K562 (cell line): Measurements from ENCODE around the gene BTRC. TPM values are rescaled to one million over a fixed set of nuclear protein-coding genes. Genes with fewer than 3 reads are reported as not detected.

ENCODE experiments used
- ATAC-seq: fragments of 200-7000 bp; cut with Tn5 transposase; 3 replicates; pipeline ENCODE4 v1.9.1; 2020; ENCODE audit warnings: moderate library complexity
- BruUV-seq: library from RNA; stranded (reverse); fragments of 400-500 nt; replicated peaks from 2 replicates; lab custom pipeline; 2021; lab: Mats Ljungman, UMichigan
- CTCF ChIA-PET: fragments of 300-600 bp; formaldehyde crosslinking; extraction: SDS; loops from one replicate; lab custom pipeline; 2021; ENCODE audit warnings: low intra/inter-chr PET ratio; lab: Yijun Ruan, JAX
- POLR2A ChIA-PET: fragments of 300-600, 350-650 bp; sonication (Branson Sonifier 250); formaldehyde crosslinking; extraction: SDS; loops from one replicate; lab custom pipeline; 2021; ENCODE audit warnings: antibody characterized with exemption, inconsistent platforms; lab: Yijun Ruan, JAX
- DNase-seq, 4 experiments: peaks; one replicate each; pipeline versions ENCODE4 v3.0.0 to v3.0.0-alpha.2; 2011 to 2018; ENCODE audit warnings: low spot score in 3 of 4, mixed read lengths in 3 of 4; ENCODE audit errors: extremely low read depth in 1 of 4
- FAIRE-seq: peaks from 2 replicates; lab custom pipeline; 2011; peaks lifted over from hg19 to GRCh38; lab: Jason Lieb, UNC
- H2AFZ ChIP-seq: 2 replicates; pipeline ENCODE4 v1.6.0; 2011; ENCODE audit warnings: low read depth, low read length, control low read depth, inconsistent platforms
- H3K27ac ChIP-seq: fragments of 200-600 bp; 3 replicates; pipeline ENCODE4 v1.8.0; 2011; ENCODE audit warnings: low read depth, mild to moderate bottlenecking, control low read depth, inconsistent platforms, low read length, moderate library complexity, mixed read lengths; ENCODE audit errors: extremely low read depth
- H3K27me3 ChIP-seq, 2 experiments: fragments of 300-600 bp in 1 of 2; 2 replicates in 1 of 2; 3 replicates in 1 of 2; pipeline versions ENCODE4 v1.6.0 to v1.8.0; 2011; ENCODE audit warnings: inconsistent platforms in 2 of 2, low read length in 2 of 2, mild to moderate bottlenecking in 1 of 2, mixed read lengths in 1 of 2, moderate library complexity in 1 of 2; ENCODE audit not compliant: control insufficient read depth in 2 of 2, insufficient read depth in 2 of 2
- H3K36me3 ChIP-seq: fragments of 300-600 bp; 3 replicates; pipeline ENCODE4 v1.8.0; 2011; ENCODE audit warnings: mild to moderate bottlenecking, low read length, inconsistent platforms; ENCODE audit not compliant: control insufficient read depth, insufficient read depth
- H3K4me1 ChIP-seq, 2 experiments: fragments of 200-600 bp in 1 of 2; replicated peaks in 1 of 2; 2 replicates in 1 of 2; 3 replicates in 1 of 2; pipeline versions ENCODE4 v1.5.1 to v1.8.0; 2011; ENCODE audit warnings: inconsistent platforms in 2 of 2, low read length in 2 of 2, mild to moderate bottlenecking in 1 of 2, mixed read lengths in 1 of 2, moderate library complexity in 1 of 2; ENCODE audit not compliant: control insufficient read depth in 2 of 2, insufficient read depth in 2 of 2
- H3K4me2 ChIP-seq: 2 replicates; pipeline ENCODE4 v1.6.1; 2011; ENCODE audit warnings: low read length, control low read depth, inconsistent platforms, mixed read lengths; ENCODE audit not compliant: insufficient read depth
- H3K4me3 ChIP-seq: fragments of 200-600 bp; sonication (generic), shearing (Covaris generic); 2 replicates; pipeline ENCODE4 v1.5.1; 2016; ENCODE audit warnings: control low read depth, inconsistent platforms
- H3K79me2 ChIP-seq: fragments of 200-600 bp; 3 replicates; pipeline ENCODE4 v1.8.0; 2011; ENCODE audit warnings: low read length, inconsistent platforms; ENCODE audit not compliant: control insufficient read depth, insufficient read depth
- H3K9ac ChIP-seq, 2 experiments: 2 replicates each; pipeline versions ENCODE4 v1.6.0 to v1.6.1; 2011; ENCODE audit warnings: low read depth in 2 of 2, low read length in 2 of 2, control low read depth in 1 of 2, inconsistent platforms in 1 of 2, mild to moderate bottlenecking in 1 of 2, mixed read lengths in 1 of 2; ENCODE audit not compliant: insufficient read depth in 1 of 2
- H3K9me1 ChIP-seq: one replicate; pipeline ENCODE4 v1.6.0; 2011; ENCODE audit warnings: inconsistent platforms, mild to moderate bottlenecking, low read length, moderate library complexity; ENCODE audit not compliant: control insufficient read depth, insufficient read depth
- H3K9me3 ChIP-seq: replicated peaks from 2 replicates; pipeline ENCODE4 v1.5.1; 2011; ENCODE audit warnings: low read depth, low read length, inconsistent platforms; ENCODE audit not compliant: control insufficient read depth, insufficient read depth
- H4K20me1 ChIP-seq: replicated peaks from 2 replicates; pipeline ENCODE4 v1.6.1; 2011; ENCODE audit warnings: low read length, inconsistent platforms, mixed read lengths; ENCODE audit not compliant: control insufficient read depth, insufficient read depth
- CSDE1 ChIP-seq, 2 experiments: fragments of 450-650 bp; IDR thresholded peaks; 2 replicates each; pipeline ENCODE4 v1.6.1; 2016; ENCODE audit warnings: mild to moderate bottlenecking in 1 of 2
- E2F8 ChIP-seq: fragments of 450-650 bp; IDR thresholded peaks from 2 replicates; pipeline ENCODE4 v1.7.1; 2018; ENCODE audit warnings: mild to moderate bottlenecking, low read depth; ENCODE audit not compliant: partially characterized antibody
- FOXJ2 ChIP-seq: fragments of 200-800 bp; sonication (Bioruptor generic); IDR thresholded peaks from 2 replicates; pipeline ENCODE4 v1.6.1; 2016; ENCODE audit warnings: missing genetic modification characterization, missing compliant biosample characterization
- HDAC3 ChIP-seq: fragments of 450-650 bp; IDR thresholded peaks from 2 replicates; pipeline ENCODE4 v1.6.1; 2018; ENCODE audit warnings: borderline replicate concordance, mild to moderate bottlenecking, moderate library complexity; ENCODE audit not compliant: partially characterized antibody
- KDM2B ChIP-seq: fragments of 250-450 bp; sonication (Bioruptor Pico); IDR thresholded peaks from 2 replicates; pipeline ENCODE4 v1.8.0; 2021; ENCODE audit warnings: mild to moderate bottlenecking, moderate library complexity
- MTA1 ChIP-seq: fragments of 450-650 bp; IDR thresholded peaks from 2 replicates; pipeline ENCODE4 v1.6.1; 2017; ENCODE audit warnings: borderline replicate concordance
- NR2C2 ChIP-seq, 2 experiments: fragments of 200-800 bp in 1 of 2; sonication (Bioruptor generic) in 1 of 2; sonication (generic) in 1 of 2; formaldehyde crosslinking in 1 of 2; IDR thresholded peaks; 2 replicates each; pipeline versions ENCODE4 v1.6.1 to v1.8.0; 2016 to 2022; ENCODE audit warnings: mild to moderate bottlenecking in 1 of 2, missing compliant biosample characterization in 1 of 2, missing genetic modification characterization in 1 of 2, missing genetic modification reagents in 1 of 2
- RAD21 ChIP-seq, 2 experiments: fragments of 250-450 bp in 1 of 2; fragments of 450-650 bp in 1 of 2; sonication (Bioruptor Pico) in 1 of 2; formaldehyde crosslinking in 1 of 2; IDR thresholded peaks in 1 of 2; conservative IDR thresholded peaks in 1 of 2; 2 replicates each; pipeline versions ENCODE4 v1.4.0 to v1.8.0; 2020 to 2022; ENCODE audit warnings: mild to moderate bottlenecking in 2 of 2, moderate library complexity in 1 of 2
- TOE1 ChIP-seq, 2 experiments: fragments of 450-650 bp in 1 of 2; sonication (generic) in 1 of 2; formaldehyde crosslinking in 1 of 2; IDR thresholded peaks; 2 replicates each; pipeline versions ENCODE4 v1.7.1 to v1.8.0; 2016 to 2022; ENCODE audit warnings: borderline replicate concordance in 2 of 2, mild to moderate bottlenecking in 2 of 2, antibody characterized with exemption in 1 of 2, inconsistent platforms in 1 of 2, low read depth in 1 of 2, missing genetic modification reagents in 1 of 2, moderate library complexity in 1 of 2
- ZBED1 ChIP-seq: IDR thresholded peaks from 2 replicates; pipeline ENCODE4 v1.6.1; 2014
- ZNF140 ChIP-seq: fragments of 250-450 bp; sonication (Bioruptor Pico); IDR thresholded peaks from 2 replicates; pipeline ENCODE4 v1.8.0; 2021; ENCODE audit warnings: moderate library complexity, mild to moderate bottlenecking, inconsistent platforms
- ZNF143 ChIP-seq: sonication (generic); formaldehyde crosslinking; IDR thresholded peaks from 2 replicates; pipeline ENCODE4 v1.9.0; 2022; ENCODE audit warnings: mild to moderate bottlenecking, missing genetic modification reagents
- ZNF764 ChIP-seq: fragments of 250-450 bp; sonication (Bioruptor Pico); IDR thresholded peaks from 2 replicates; pipeline ENCODE4 v1.4.0; 2020; ENCODE audit warnings: low read depth, mild to moderate bottlenecking, moderate library complexity
- ZNF830 ChIP-seq: fragments of 250-450 bp; sonication (Bioruptor Pico); IDR thresholded peaks from 2 replicates; pipeline ENCODE4 v1.5.0; 2021; ENCODE audit warnings: mild to moderate bottlenecking
- WGBS: fragments of 100-300 bp; shearing (Covaris generic); methylation state at CpG from one replicate; pipeline ENCODE4 v1.1.6; 2016; ENCODE audit warnings: low coverage, mixed read lengths; ENCODE audit not compliant: insufficient coverage; ENCODE audit errors: missing lambda C conversion rate; 5-methylcytosine and 5-hydroxymethylcytosine counted together
- in situ Hi-C: fragments of 300-500 bp; cut with MboI; formaldehyde crosslinking; loops from 4 replicates; pipeline ENCODE4 v1.15.0; 2018; ENCODE audit warnings: inconsistent platforms, mixed read lengths
- intact Hi-C: fragments of 100-400 bp; cut with micrococcal nuclease; formaldehyde crosslinking; loops from 2 replicates; pipeline ENCODE4 v1.14.2; 2022
- polyA plus RNA-seq, 8 experiments: library from polyadenylated mRNA; depleted of rRNA in 4 of 8; stranded (reverse) in 5 of 8; unstranded in 3 of 8; fragments of >200 nt; fragmentation: Nextera tagmentation in 2 of 8; fragmentation: Illumina TruSeq in 1 of 8; extraction: Ambion mirVana in 2 of 8; extraction: Trizol in 1 of 8; gene quantifications; 2 replicates each; pipeline versions ENCODE4 v1.2.1 to v1.2.3, GENCODE V29; 2011 to 2014; ENCODE audit warnings: inconsistent platforms in 1 of 8, missing spikeins in 1 of 8
- total RNA-seq, 7 experiments: library from RNA; depleted of rRNA in 6 of 7; stranded (reverse); fragments of >200 nt in 6 of 7; fragmentation: Illumina TruSeq in 2 of 7; extraction: Trizol in 2 of 7; gene quantifications; 2 replicates each; pipeline versions ENCODE4 v1.2.1 to v1.2.3, GENCODE V29; 2011 to 2021; ENCODE audit warnings: low replicate concordance in 1 of 7

BTRC gene
- total and polyA plus RNA-seq, 9 of the 15 experiments (the other 6 are each of a cell fraction or from before 2014, with no cell fraction given), result 1.6 to 15.4 (median 7.0) TPM

GRCh38 chr10:101484175-101484745 lies 130.3 kb downstream of the BTRC start:
- H3K4me3 ChIP-seq, result no peak overlapping the region
- intact Hi-C loops, result no loop called here
- no peaks in the 10 kb centered on the region for H3K36me3 ChIP-seq
- H4K20me1 ChIP-seq, result no peaks in the 10 kb centered on the region; the same call in 1 of the 2 replicates
- H3K4me1 ChIP-seq, result no peaks in the 10 kb centered on the region
- no peaks in the 10 kb centered on the region for H3K79me2 ChIP-seq
- no peak overlapping the region for H3K27ac ChIP-seq
- TF ChIP-seq ZBED1, result no peak
- TF ChIP-seq TOE1 (IDR thresholded peaks at IDR 0.05; ENCODE audit: borderline replicate concordance), result no peak
- no peak for TF ChIP-seq TOE1 (CRISPR knock-in tag; IDR thresholded peaks at IDR 0.05; ENCODE audit: borderline replicate concordance, low read depth)
- no peak for TF ChIP-seq ZNF140 (CRISPR knock-in tag)
- TF ChIP-seq ZNF143, result no peak
- TF ChIP-seq RAD21 (CRISPR knock-in tag; conservative IDR thresholded peaks at IDR 0.05 in 1 of 2, IDR thresholded peaks at IDR 0.05 in 1 of 2), result no peak
- no peak for TF ChIP-seq MTA1
- TF ChIP-seq ZNF830 (CRISPR knock-in tag), result no peak
- TF ChIP-seq FOXJ2, result no peak
- no peak for TF ChIP-seq NR2C2 (CRISPR knock-in tag; IDR thresholded peaks at IDR 0.05)
- TF ChIP-seq NR2C2 (tag; IDR thresholded peaks at IDR 0.05), result no peak
- no peak for TF ChIP-seq ZNF764
- TF ChIP-seq E2F8, result no peak
- TF ChIP-seq HDAC3, result no peak
- no peak for TF ChIP-seq CSDE1 (IDR thresholded peaks at IDR 0.05)
- TF ChIP-seq KDM2B, result no peak
- no peaks in the 10 kb centered on the region for H3K9me3 ChIP-seq
- H2AFZ ChIP-seq, result no peak overlapping the region
- no peak overlapping the region for H3K9ac ChIP-seq
- ATAC-seq (no peak), DNase-seq (no peak), FAIRE-seq (no peak)
- ChIA-PET CTCF (no interaction called here), POLR2A (no interaction called here)
- H3K9me1 ChIP-seq, result no peaks in the 10 kb centered on the region
- in situ Hi-C loops, result no loop called here
- BruUV-seq, result no TSS peak
- 77% methylated on average over 8 of the region's 8 CpGs for whole genome bisulfite sequencing
- H3K27me3 ChIP-seq, result no peaks in the 10 kb centered on the region
- H3K4me2 ChIP-seq, result no peak overlapping the region
